Vagina (tissue), 2 donors: ENCODE measurements around the gene LRRC27. TPM values are rescaled to one million over a fixed set of nuclear protein-coding genes. Genes with fewer than 3 reads are reported as not detected.

Experiments used
- DNase-seq, 2 donors: peaks; one replicate each; pipeline ENCODE4 v3.0.0-alpha.2; 2017; ENCODE audit errors: extremely low spot score in 2 of 2
- H3K27ac ChIP-seq: fragments of 200-600 bp; sonication (generic); one replicate; pipeline ENCODE4 v1.5.1; 2019
- H3K27me3 ChIP-seq: fragments of 200-600 bp; sonication (generic); one replicate; pipeline ENCODE4 v1.5.1; 2019
- H3K36me3 ChIP-seq, 2 donors: fragments of 200-600 bp; sonication (generic); one replicate each; pipeline ENCODE4 v1.5.1; 2017 to 2019
- H3K4me1 ChIP-seq: fragments of 200-600 bp; sonication (generic); one replicate; pipeline ENCODE4 v1.5.1; 2019
- H3K4me3 ChIP-seq, 2 donors: fragments of 200-600 bp; sonication (generic); 1 replicate in 1 of 2; 2 replicates in 1 of 2; pipeline ENCODE4 v1.5.1; 2016 to 2019
- H3K9me3 ChIP-seq: fragments of 200-600 bp; sonication (generic); one replicate; pipeline ENCODE4 v1.5.1; 2019
- POLR2A ChIP-seq, 2 donors: fragments of 450-650 bp; IDR thresholded peaks; one replicate each; pipeline ENCODE4 v1.6.1; 2017; ENCODE audit warnings: antibody characterized with exemption in 2 of 2, mild to moderate bottlenecking in 2 of 2, moderate library complexity in 2 of 2
- POLR2AphosphoS5 ChIP-seq, 2 donors: sonication (generic); formaldehyde crosslinking; IDR thresholded peaks; one replicate each; pipeline ENCODE4 v1.9.0; 2017; ENCODE audit warnings: antibody characterized with exemption in 2 of 2, mild to moderate bottlenecking in 2 of 2, low read depth in 1 of 2; ENCODE audit not compliant: insufficient read depth in 1 of 2
- intact Hi-C: fragments of 100-400 bp; cut with DNase I; formaldehyde crosslinking; loops from one replicate; pipeline ENCODE4 v1.15.1; 2023
- total RNA-seq: library from RNA; depleted of rRNA; stranded (reverse); fragments of >200 nt; gene quantifications from one replicate; pipeline ENCODE4 v1.2.3, GENCODE V29; 2016
- TF ChIP-seq, protein P1 (sequence below), 3 experiments: fragments of 450-650 bp in 2 of 3; fragments of 200-600 bp in 1 of 3; sonication (generic) in 1 of 3; IDR thresholded peaks; one replicate each; pipeline ENCODE4 v1.5.1; 2017 to 2019; ENCODE audit warnings: antibody characterized with exemption in 3 of 3, mild to moderate bottlenecking in 2 of 3, moderate library complexity in 2 of 3

Gene LRRC27
- total RNA-seq, 1 donor from 2014 or later, result 4.9 TPM

DNA sequence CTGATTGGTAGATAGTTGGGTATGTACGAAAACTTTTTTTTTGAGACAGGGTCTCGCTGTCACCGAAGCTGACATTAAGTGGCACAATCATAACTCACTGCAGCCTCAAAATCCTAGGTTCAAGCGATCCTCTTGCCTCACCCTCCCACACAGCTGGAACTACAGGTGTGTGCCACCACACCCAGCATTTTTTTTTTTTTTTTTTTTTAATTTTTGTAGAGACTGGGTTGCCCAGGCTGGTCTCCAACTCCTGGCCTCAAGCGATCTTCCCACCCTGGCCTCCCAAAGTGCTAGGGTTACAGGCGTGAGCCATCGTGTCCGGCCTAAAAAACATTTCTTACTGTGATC, 1.5 kb upstream of the LRRC27 start:
- no peaks in the 10 kb centered on the region for H3K27me3 ChIP-seq
- peak overlapping the region; percentile 63 to 86 for H3K4me3 ChIP-seq
- no peak for DNase-seq
- TF ChIP-seq, protein P1, sequence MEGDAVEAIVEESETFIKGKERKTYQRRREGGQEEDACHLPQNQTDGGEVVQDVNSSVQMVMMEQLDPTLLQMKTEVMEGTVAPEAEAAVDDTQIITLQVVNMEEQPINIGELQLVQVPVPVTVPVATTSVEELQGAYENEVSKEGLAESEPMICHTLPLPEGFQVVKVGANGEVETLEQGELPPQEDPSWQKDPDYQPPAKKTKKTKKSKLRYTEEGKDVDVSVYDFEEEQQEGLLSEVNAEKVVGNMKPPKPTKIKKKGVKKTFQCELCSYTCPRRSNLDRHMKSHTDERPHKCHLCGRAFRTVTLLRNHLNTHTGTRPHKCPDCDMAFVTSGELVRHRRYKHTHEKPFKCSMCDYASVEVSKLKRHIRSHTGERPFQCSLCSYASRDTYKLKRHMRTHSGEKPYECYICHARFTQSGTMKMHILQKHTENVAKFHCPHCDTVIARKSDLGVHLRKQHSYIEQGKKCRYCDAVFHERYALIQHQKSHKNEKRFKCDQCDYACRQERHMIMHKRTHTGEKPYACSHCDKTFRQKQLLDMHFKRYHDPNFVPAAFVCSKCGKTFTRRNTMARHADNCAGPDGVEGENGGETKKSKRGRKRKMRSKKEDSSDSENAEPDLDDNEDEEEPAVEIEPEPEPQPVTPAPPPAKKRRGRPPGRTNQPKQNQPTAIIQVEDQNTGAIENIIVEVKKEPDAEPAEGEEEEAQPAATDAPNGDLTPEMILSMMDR (IDR thresholded peaks at IDR 0.05), result no peak
- TF ChIP-seq POLR2AphosphoS5 (IDR thresholded peaks at IDR 0.05; ENCODE audit: insufficient read depth in 1 of 2, low read depth in 1 of 2), result no peak
- no peak for TF ChIP-seq POLR2A (IDR thresholded peaks at IDR 0.05)
- no peak overlapping the region for H3K27ac ChIP-seq
- no peaks in the 10 kb centered on the region for H3K9me3 ChIP-seq
- intact Hi-C loops, result loop anchor here (10.0 kb wide), 1 partner anchor 426 kb away; the partner anchor contains the start of gene PPP2R2D
- peaks cover 0 to 4% of the 10 kb centered on the region in 2 donors for H3K36me3 ChIP-seq
- peaks cover 49% of the 10 kb centered on the region for H3K4me1 ChIP-seq

DNA sequence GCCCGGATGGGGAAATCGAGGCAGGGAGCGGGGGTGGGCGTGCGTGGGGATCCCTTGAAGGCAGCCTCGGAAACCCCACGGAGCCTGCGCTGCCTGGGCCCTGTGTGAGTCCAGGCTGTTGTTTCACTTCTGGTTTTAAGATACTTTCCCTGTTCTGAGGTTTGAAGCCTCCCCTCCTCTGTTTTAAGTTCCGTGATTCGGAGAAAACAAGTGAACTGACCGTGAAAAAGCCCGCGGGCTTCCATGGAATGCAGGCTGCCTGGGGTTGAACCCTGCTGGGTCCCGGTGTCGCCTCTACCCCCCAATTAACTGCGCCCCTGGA, 401 bp downstream of the LRRC27 start:
- intact Hi-C loops, result loop anchor here (10.0 kb wide), 1 partner anchor 428 kb away; the partner anchor contains the start of gene PPP2R2D
- Histone ChIP-seq H3K36me3 (peaks cover 0 to 4% of the 10 kb centered on the region in 2 donors), H3K4me3 (peak overlapping the region; percentile 63 to 86), H3K27me3 (no peaks in the 10 kb centered on the region), H3K4me1 (peaks cover 44% of the 10 kb centered on the region), H3K9me3 (no peaks in the 10 kb centered on the region), H3K27ac (peak overlapping the region; percentile 23)
- TF ChIP-seq POLR2A (IDR thresholded peaks at IDR 0.05) (no peak), POLR2AphosphoS5 (IDR thresholded peaks at IDR 0.05; ENCODE audit: insufficient read depth in 1 of 2, low read depth in 1 of 2) (no peak)
- TF ChIP-seq, protein P1 (IDR thresholded peaks at IDR 0.05), result no peak
- DNase-seq, result no peak

DNA sequence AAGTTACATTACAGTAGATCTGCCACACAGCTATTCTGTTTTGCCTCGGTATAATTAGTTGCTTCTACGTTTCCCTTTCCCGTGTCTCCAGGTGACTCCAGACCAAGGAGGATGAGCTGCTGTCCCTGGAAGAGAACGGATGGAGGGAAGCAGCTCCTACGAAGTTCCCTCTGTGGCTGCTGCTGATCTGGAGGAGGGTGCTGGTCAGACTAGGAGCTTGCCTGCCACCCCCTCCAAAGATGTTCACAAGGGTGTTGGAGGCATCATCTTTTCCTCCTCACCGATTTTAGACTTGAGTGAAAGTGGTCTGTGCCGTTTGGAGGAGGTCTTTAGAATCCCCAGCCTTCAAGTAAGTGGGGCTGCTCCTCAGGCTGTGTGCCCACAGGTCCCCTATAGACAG, 1.4 kb downstream of the LRRC27 start:
- Histone ChIP-seq H3K4me1 (peaks cover 38% of the 10 kb centered on the region), H3K9me3 (no peaks in the 10 kb centered on the region), H3K4me3 (no peak overlapping the region), H3K36me3 (peaks cover 0 to 4% of the 10 kb centered on the region in 2 donors), H3K27ac (no peak overlapping the region), H3K27me3 (no peaks in the 10 kb centered on the region)
- TF ChIP-seq POLR2A (IDR thresholded peaks at IDR 0.05), result no peak
- TF ChIP-seq, protein P1 (IDR thresholded peaks at IDR 0.05), result no peak
- no peak for TF ChIP-seq POLR2AphosphoS5 (IDR thresholded peaks at IDR 0.05; ENCODE audit: insufficient read depth in 1 of 2, low read depth in 1 of 2)
- DNase-seq, result no peak
- intact Hi-C loops, result loop anchor here (10.0 kb wide), 1 partner anchor 429 kb away; the partner anchor contains the start of gene PPP2R2D

DNA sequence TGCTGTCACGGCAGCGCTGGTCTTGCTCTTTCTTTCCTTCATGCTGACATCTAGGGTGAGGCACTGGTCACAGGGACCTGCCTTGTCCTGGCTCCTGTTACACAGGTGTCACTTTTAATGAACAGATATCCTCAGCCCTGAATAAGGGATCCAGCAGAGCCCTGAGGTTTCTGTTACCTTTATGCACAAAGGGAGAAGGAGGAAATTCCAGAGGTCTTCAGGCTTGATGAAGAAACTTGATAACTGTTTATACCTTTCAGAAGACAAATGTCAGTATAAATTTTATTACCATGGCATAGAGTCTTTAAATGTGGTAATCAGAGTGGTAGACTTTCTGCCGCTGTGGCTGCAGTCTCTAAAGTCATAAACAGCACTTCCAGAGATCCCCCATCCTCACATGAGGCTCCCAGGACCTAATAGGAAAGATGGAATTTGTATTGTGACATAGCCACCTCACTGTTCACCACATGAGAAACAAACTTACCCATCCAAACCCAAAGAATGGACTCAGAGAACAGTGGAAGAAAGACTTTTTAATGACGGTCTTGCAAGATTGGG, 2.7 kb downstream of the LRRC27 start:
- Histone ChIP-seq H3K4me1 (peaks cover 27% of the 10 kb centered on the region), H3K27me3 (no peaks in the 10 kb centered on the region), H3K9me3 (no peaks in the 10 kb centered on the region), H3K27ac (no peak overlapping the region), H3K4me3 (no peak overlapping the region), H3K36me3 (peaks cover 0 to 10% of the 10 kb centered on the region in 2 donors)
- DNase-seq, result no peak
- no peak for TF ChIP-seq POLR2AphosphoS5 (IDR thresholded peaks at IDR 0.05; ENCODE audit: insufficient read depth in 1 of 2, low read depth in 1 of 2)
- TF ChIP-seq POLR2A (IDR thresholded peaks at IDR 0.05), result no peak
- intact Hi-C loops, result loop anchor here (10.0 kb wide), 1 partner anchor 430 kb away; the partner anchor contains the start of gene PPP2R2D

DNA sequence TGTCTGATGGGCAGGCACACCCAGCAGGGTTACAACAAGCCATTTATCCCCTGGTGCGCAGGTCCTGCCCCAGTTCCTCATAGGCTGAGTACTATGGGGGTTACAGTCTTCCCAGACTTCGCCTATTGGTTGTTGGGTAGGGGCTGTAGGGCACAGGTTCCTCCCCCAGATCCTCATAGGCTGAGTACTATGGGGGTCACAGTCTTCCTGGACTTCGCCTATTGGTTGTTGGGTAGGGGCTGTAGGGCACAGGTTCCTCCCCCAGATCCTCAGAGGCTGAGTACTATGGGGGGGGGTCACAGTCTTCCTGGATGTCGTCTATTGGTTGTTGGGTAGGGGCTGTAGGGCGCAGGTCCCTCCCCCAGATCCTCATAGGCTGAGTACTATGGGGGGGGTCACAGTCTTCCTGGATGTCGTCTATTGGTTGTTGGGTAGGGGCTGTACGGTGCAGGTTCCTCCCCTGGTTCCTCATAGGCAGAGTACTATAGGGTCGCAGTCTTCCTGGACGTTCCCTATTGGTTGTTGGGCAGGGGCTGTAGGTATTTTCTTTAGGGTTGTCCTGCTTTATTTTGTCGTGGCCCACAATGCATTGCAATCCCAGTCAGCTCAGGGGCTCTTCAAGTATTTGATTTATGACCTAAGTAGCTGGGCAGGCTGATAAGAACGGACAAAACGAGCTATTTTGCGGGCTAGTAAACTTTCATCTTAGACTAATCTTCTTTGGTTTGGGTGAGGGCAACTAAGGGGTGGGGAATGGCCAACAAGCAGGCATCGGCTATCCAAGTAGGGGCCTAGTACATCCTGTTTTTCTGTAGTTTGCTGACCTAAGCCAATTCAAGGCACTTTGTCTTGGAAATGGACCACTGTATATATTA, 3.4 kb downstream of the LRRC27 start:
- no peak for DNase-seq
- no peaks in the 10 kb centered on the region for H3K27me3 ChIP-seq
- intact Hi-C loops, result loop anchor here (10.0 kb wide), 1 partner anchor 431 kb away; the partner anchor contains the start of gene PPP2R2D
- TF ChIP-seq, protein P1 (IDR thresholded peaks at IDR 0.05), result no peak
- TF ChIP-seq POLR2A (IDR thresholded peaks at IDR 0.05) (no peak), POLR2AphosphoS5 (IDR thresholded peaks at IDR 0.05; ENCODE audit: insufficient read depth in 1 of 2, low read depth in 1 of 2) (no peak)
- H3K36me3 ChIP-seq, result peaks cover 0 to 10% of the 10 kb centered on the region in 2 donors
- peaks cover 20% of the 10 kb centered on the region for H3K4me1 ChIP-seq
- H3K9me3 ChIP-seq, result no peaks in the 10 kb centered on the region
- no peak overlapping the region for H3K27ac ChIP-seq
- H3K4me3 ChIP-seq, result no peak overlapping the region
